ENCODE measurements around the gene HRH3.

- TF ChIP-seq EP300 (IDR thresholded peaks at IDR 0.05) (no peak), CTCF (IDR thresholded peaks at IDR 0.05) (no peak)
These were observed 8.9 kb downstream of the HRH3 start for GRCh38 chr20:62211216-62211615.
